H9 (cell line): ENCODE results near the gene CCDC142. TPM values are rescaled to one million over a fixed set of nuclear protein-coding genes. Genes with fewer than 3 reads are reported as not detected.

Experiments used
- DNase-seq: peaks from one replicate; pipeline ENCODE4 v3.0.0-alpha.2; 2017
- H2AFZ ChIP-seq: one replicate; pipeline ENCODE4 v1.6.1; 2013; ENCODE audit warnings: mild to moderate bottlenecking, low read length, control low read depth, moderate library complexity
- H2AK5ac ChIP-seq: 2 replicates; pipeline ENCODE4 v1.6.1; 2013; ENCODE audit warnings: low read length, control low read depth, mixed read lengths; ENCODE audit not compliant: insufficient read length
- H2BK120ac ChIP-seq: one replicate; pipeline ENCODE4 v1.6.1; 2013; ENCODE audit warnings: low read depth, mild to moderate bottlenecking, low read length, control low read depth, inconsistent platforms; ENCODE audit not compliant: poor library complexity, severe bottlenecking
- H2BK12ac ChIP-seq: 2 replicates; pipeline ENCODE4 v1.6.1; 2013; ENCODE audit warnings: low read length, control low read depth, mixed read lengths, low read depth; ENCODE audit not compliant: insufficient read length
- H2BK15ac ChIP-seq: 2 replicates; pipeline ENCODE4 v1.6.1; 2013; ENCODE audit warnings: low read depth, low read length, control low read depth
- H2BK20ac ChIP-seq: one replicate; pipeline ENCODE4 v1.6.1; 2013; ENCODE audit warnings: low read depth, mild to moderate bottlenecking, low read length, control low read depth, inconsistent platforms; ENCODE audit not compliant: poor library complexity, severe bottlenecking
- H2BK5ac ChIP-seq: 2 replicates; pipeline ENCODE4 v1.6.1; 2013; ENCODE audit warnings: low read length, control low read depth, mixed read lengths; ENCODE audit not compliant: insufficient read length
- H3K14ac ChIP-seq: 2 replicates; pipeline ENCODE4 v1.6.1; 2013; ENCODE audit warnings: low read length, control low read depth; ENCODE audit not compliant: insufficient read depth
- H3K18ac ChIP-seq: 2 replicates; pipeline ENCODE4 v1.6.1; 2013; ENCODE audit warnings: low read depth, mild to moderate bottlenecking, mixed read lengths, low read length, control low read depth; ENCODE audit not compliant: insufficient read length
- H3K23ac ChIP-seq: 2 replicates; pipeline ENCODE4 v1.6.1; 2013; ENCODE audit warnings: low read length, control low read depth, mixed read lengths, low read depth; ENCODE audit not compliant: insufficient read length
- H3K23me2 ChIP-seq: 2 replicates; pipeline ENCODE4 v1.6.1; 2013; ENCODE audit warnings: low read depth, mild to moderate bottlenecking, mixed read lengths, low read length, control low read depth; ENCODE audit not compliant: insufficient read length, poor library complexity, severe bottlenecking
- H3K27ac ChIP-seq: 2 replicates; pipeline ENCODE4 v1.5.1; 2013; ENCODE audit warnings: low read length, control low read depth, mixed read lengths, low read depth; ENCODE audit not compliant: insufficient read length
- H3K27me3 ChIP-seq: 2 replicates; pipeline ENCODE4 v1.6.1; 2013; ENCODE audit warnings: low read length, control low read depth, inconsistent platforms; ENCODE audit not compliant: insufficient read depth
- H3K4ac ChIP-seq: 2 replicates; pipeline ENCODE4 v1.6.1; 2013; ENCODE audit warnings: low read depth, mild to moderate bottlenecking, control low read depth, inconsistent platforms, low read length, moderate library complexity
- H3K4me1 ChIP-seq: 2 replicates; pipeline ENCODE4 v1.6.1; 2013; ENCODE audit warnings: low read length, control low read depth, inconsistent platforms; ENCODE audit not compliant: insufficient read depth
- H3K4me2 ChIP-seq: 2 replicates; pipeline ENCODE4 v1.6.1; 2013; ENCODE audit warnings: low read length, control low read depth, mixed read lengths; ENCODE audit not compliant: insufficient read length, insufficient read depth
- H3K56ac ChIP-seq: 2 replicates; pipeline ENCODE4 v1.6.1; 2013; ENCODE audit warnings: low read depth, mild to moderate bottlenecking, mixed read lengths, low read length, control low read depth; ENCODE audit not compliant: insufficient read length
- H3K79me1 ChIP-seq: 2 replicates; pipeline ENCODE4 v1.6.1; 2013; ENCODE audit warnings: low read depth, mild to moderate bottlenecking, moderate library complexity, low read length, control low read depth, inconsistent platforms; ENCODE audit not compliant: insufficient read depth, poor library complexity, severe bottlenecking
- H3K79me2 ChIP-seq: 2 replicates; pipeline ENCODE4 v1.6.1; 2013; ENCODE audit warnings: low read length, control low read depth, inconsistent platforms; ENCODE audit not compliant: insufficient read depth
- H3K9ac ChIP-seq: 2 replicates; pipeline ENCODE4 v1.6.1; 2013; ENCODE audit warnings: low read length, control low read depth, mixed read lengths; ENCODE audit not compliant: insufficient read length; ENCODE audit errors: extremely low read depth
- H3K9me3 ChIP-seq: one replicate; pipeline ENCODE4 v1.6.1; 2013; ENCODE audit warnings: low read depth, low read length, inconsistent platforms; ENCODE audit not compliant: control insufficient read depth
- H3T11ph ChIP-seq: one replicate; pipeline ENCODE4 v1.6.1; 2013; ENCODE audit warnings: mild to moderate bottlenecking, low read length, control low read depth, inconsistent platforms
- H4K20me1 ChIP-seq: one replicate; pipeline ENCODE4 v1.6.1; 2013; ENCODE audit not compliant: control insufficient read depth, insufficient read length, insufficient read depth
- H4K5ac ChIP-seq: 2 replicates; pipeline ENCODE4 v1.6.1; 2013; ENCODE audit warnings: low read depth, mild to moderate bottlenecking, mixed read lengths, low read length, control low read depth; ENCODE audit not compliant: insufficient read length
- H4K8ac ChIP-seq: replicated peaks from 2 replicates; pipeline ENCODE4 v1.6.1; 2013; ENCODE audit warnings: low read length, control low read depth, mixed read lengths, low read depth; ENCODE audit not compliant: insufficient read length
- H4K91ac ChIP-seq: 2 replicates; pipeline ENCODE4 v1.6.1; 2013; ENCODE audit warnings: low read depth, mild to moderate bottlenecking, moderate library complexity, mixed read lengths, low read length, control low read depth; ENCODE audit not compliant: insufficient read length
- H3K27ac Mint-ChIP-seq, 3 experiments: 2 replicates in 2 of 3; 3 replicates in 1 of 3; pipeline ENCODE4 v1.8.0; 2020 to 2021; ENCODE audit warnings: mixed read lengths in 3 of 3, mild to moderate bottlenecking in 1 of 3, moderate library complexity in 1 of 3
- H3K27me3 Mint-ChIP-seq: 2 replicates; pipeline ENCODE4 v1.8.0; 2021; ENCODE audit warnings: low read depth, mild to moderate bottlenecking, moderate library complexity, mixed read lengths
- H3K36me3 Mint-ChIP-seq, 3 experiments: 2 replicates in 2 of 3; 3 replicates in 1 of 3; pipeline ENCODE4 v1.8.0; 2020 to 2021; ENCODE audit warnings: low read depth in 3 of 3, mixed read lengths in 3 of 3; ENCODE audit not compliant: insufficient read depth in 1 of 3
- H3K4me1 Mint-ChIP-seq, 2 experiments: 2 replicates each; pipeline ENCODE4 v1.8.0; 2020; ENCODE audit warnings: mixed read lengths in 2 of 2
- H3K4me3 Mint-ChIP-seq, 2 experiments: 2 replicates in 1 of 2; 3 replicates in 1 of 2; pipeline ENCODE4 v1.8.0; 2020 to 2021; ENCODE audit warnings: mild to moderate bottlenecking in 2 of 2, mixed read lengths in 2 of 2, moderate library complexity in 1 of 2
- H3K9me3 Mint-ChIP-seq, 2 experiments: 2 replicates in 1 of 2; 3 replicates in 1 of 2; pipeline ENCODE4 v1.8.0; 2020; ENCODE audit warnings: mild to moderate bottlenecking in 2 of 2, mixed read lengths in 2 of 2, moderate library complexity in 1 of 2
- WGBS: extraction: QIAGEN DNeasy Blood & Tissue Kit; methylation state at CpG from one replicate; pipeline ENCODE4 v1.1.7; 2013; ENCODE audit warnings: missing lambda C conversion rate, low lambda C conversion rate, mixed read lengths; ENCODE audit not compliant: insufficient read length; ENCODE audit errors: extremely low coverage; 5-methylcytosine and 5-hydroxymethylcytosine counted together
- total RNA-seq: library from RNA; stranded (reverse); gene quantifications from 2 replicates; pipeline ENCODE4 v1.2.1, GENCODE V29; 2021
- TF ChIP-seq, protein P1 (sequence below): fragments of 200-600 bp; sonication (generic); conservative IDR thresholded peaks from 3 replicates; pipeline ENCODE4 v1.8.0; 2021; ENCODE audit warnings: antibody characterized with exemption, mild to moderate bottlenecking

CCDC142 gene
- total RNA-seq, 1 experiment from 2014 or later = 21.5 TPM

DNA sequence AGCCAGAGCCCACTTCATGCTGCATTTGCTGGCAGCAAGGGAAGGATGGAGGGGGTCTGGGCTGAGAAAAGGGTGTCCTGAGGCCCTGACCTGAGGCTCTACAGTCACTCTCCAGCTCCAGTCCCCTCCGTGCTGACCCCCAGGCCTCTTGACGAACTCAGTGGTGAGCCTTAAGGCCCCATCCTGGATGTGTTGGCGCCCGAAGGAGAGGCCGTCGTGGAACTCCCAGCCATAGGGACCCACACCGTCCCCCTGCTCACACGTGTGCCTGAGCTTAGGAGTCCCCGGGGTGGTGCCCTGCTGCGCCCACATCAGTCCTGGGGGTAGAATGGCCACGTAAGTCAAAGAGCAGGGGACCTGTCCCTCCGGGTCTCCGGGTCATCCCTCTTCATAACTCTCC, 18.4 kb downstream of the CCDC142 start:
- no peak overlapping the region; a peak in 1 of 7 replicates for H3K27ac Mint-ChIP-seq
- H3K14ac ChIP-seq = no peak overlapping the region; the same call in 1 of the 2 replicates
- H3K56ac ChIP-seq = no peak overlapping the region
- DNase-seq = no peak
- no peak overlapping the region for H3K27ac ChIP-seq
- no peak overlapping the region for H4K8ac ChIP-seq
- H4K5ac ChIP-seq = no peak overlapping the region
- H3K9me3 ChIP-seq = no peaks in the 10 kb centered on the region
- H2BK20ac ChIP-seq = no peak overlapping the region
- no peak overlapping the region for H2AK5ac ChIP-seq
- H3K23ac ChIP-seq = no peak overlapping the region
- H3K79me1 ChIP-seq = peaks cover 4% of the 10 kb centered on the region
- H2BK15ac ChIP-seq = no peak overlapping the region
- H3K23me2 ChIP-seq = no peaks in the 10 kb centered on the region
- no peak overlapping the region for H4K91ac ChIP-seq
- peaks cover 2% of the 10 kb centered on the region for H4K20me1 ChIP-seq
- H3K4me3 Mint-ChIP-seq = peak overlapping the region; percentile 95 to 98
- peaks cover under 1% of the 10 kb centered on the region; the same call in 1 of the 2 replicates for H3K4me1 ChIP-seq
- H2AFZ ChIP-seq = no peak overlapping the region
- H3K79me2 ChIP-seq = no peaks in the 10 kb centered on the region; the same call in 1 of the 2 replicates
- no peak overlapping the region for H3T11ph ChIP-seq
- TF ChIP-seq, protein P1, sequence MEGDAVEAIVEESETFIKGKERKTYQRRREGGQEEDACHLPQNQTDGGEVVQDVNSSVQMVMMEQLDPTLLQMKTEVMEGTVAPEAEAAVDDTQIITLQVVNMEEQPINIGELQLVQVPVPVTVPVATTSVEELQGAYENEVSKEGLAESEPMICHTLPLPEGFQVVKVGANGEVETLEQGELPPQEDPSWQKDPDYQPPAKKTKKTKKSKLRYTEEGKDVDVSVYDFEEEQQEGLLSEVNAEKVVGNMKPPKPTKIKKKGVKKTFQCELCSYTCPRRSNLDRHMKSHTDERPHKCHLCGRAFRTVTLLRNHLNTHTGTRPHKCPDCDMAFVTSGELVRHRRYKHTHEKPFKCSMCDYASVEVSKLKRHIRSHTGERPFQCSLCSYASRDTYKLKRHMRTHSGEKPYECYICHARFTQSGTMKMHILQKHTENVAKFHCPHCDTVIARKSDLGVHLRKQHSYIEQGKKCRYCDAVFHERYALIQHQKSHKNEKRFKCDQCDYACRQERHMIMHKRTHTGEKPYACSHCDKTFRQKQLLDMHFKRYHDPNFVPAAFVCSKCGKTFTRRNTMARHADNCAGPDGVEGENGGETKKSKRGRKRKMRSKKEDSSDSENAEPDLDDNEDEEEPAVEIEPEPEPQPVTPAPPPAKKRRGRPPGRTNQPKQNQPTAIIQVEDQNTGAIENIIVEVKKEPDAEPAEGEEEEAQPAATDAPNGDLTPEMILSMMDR = no peak
- H3K27me3 Mint-ChIP-seq = no peaks in the 10 kb centered on the region
- H3K4me1 Mint-ChIP-seq = peaks cover 9 to 13% of the 10 kb centered on the region in 2 experiments
- no peak overlapping the region for H2BK120ac ChIP-seq
- H2BK5ac ChIP-seq = no peak overlapping the region
- no peak overlapping the region for H3K18ac ChIP-seq
- H3K4me2 ChIP-seq = peak overlapping the region; percentile 44
- H2BK12ac ChIP-seq = no peak overlapping the region
- peak overlapping the region; percentile 35 for H3K9ac ChIP-seq
- peaks cover 10 to 29% (median 24%) of the 10 kb centered on the region in 3 experiments; a peak in 6 of 7 replicates for H3K36me3 Mint-ChIP-seq
- no peak overlapping the region for H3K4ac ChIP-seq
- no CpG with 5 or more reads among the region's 13 CpGs for WGBS
- no peaks in the 10 kb centered on the region for H3K9me3 Mint-ChIP-seq
- no peaks in the 10 kb centered on the region for H3K27me3 ChIP-seq
